ENCODE results near the gene SFTPA1. TPM values are rescaled to one million over a fixed set of nuclear protein-coding genes. Genes with fewer than 3 reads are reported as not detected.

Gene SFTPA1
- total and polyA plus RNA-seq, 9 of the 15 experiments (the other 6 are each of a cell fraction or from before 2014, with no cell fraction given) = 0.04 to 3.5 (median 0.08) TPM; not detected in 5

GRCh38 chr10:79562135-79562756 is 48.5 kb upstream of the SFTPA1 start (continued):
- TF ChIP-seq PRDM10 (IDR thresholded peaks at IDR 0.05; ENCODE audit: partially characterized antibody) = no peak
- peak in 1 of 2 experiments; percentile 12 for TF ChIP-seq E2F6 (IDR thresholded peaks at IDR 0.05; ENCODE audit: borderline replicate concordance in 1 of 2, extremely low read depth in 1 of 2, insufficient read depth in 1 of 2, insufficient read length in 1 of 2, low read depth in 1 of 2, low read length in 1 of 2, poor library complexity in 1 of 2, severe bottlenecking in 1 of 2)
- 0 out of 2 replicates have a peak, but pooled peaks have one; percentile 14 for TF ChIP-seq JUN (IDR thresholded peaks at IDR 0.05; ENCODE audit: borderline replicate concordance, low read depth, low read length)
- no peak for TF ChIP-seq JUN (CRISPR knock-in tag; IDR thresholded peaks at IDR 0.05; ENCODE audit: borderline replicate concordance)
- TF ChIP-seq KLF16 (IDR thresholded peaks at IDR 0.05) = peak; percentile 46; the same call in 1 of the 2 replicates
- TF ChIP-seq ZNF444 (CRISPR knock-in tag; IDR thresholded peaks at IDR 0.05) = no peak
- peak; percentile 72; the same call in 1 of the 2 replicates for TF ChIP-seq CC2D1A (IDR thresholded peaks at IDR 0.05)
- TF ChIP-seq RB1 (IDR thresholded peaks at IDR 0.05; ENCODE audit: low read depth) = peak; percentile 48; the same call in 1 of the 2 replicates
- TF ChIP-seq CREM (IDR thresholded peaks at IDR 0.05; ENCODE audit: low read depth) = peak; percentile 25; the same call in 1 of the 2 replicates
- 0 out of 2 replicates have a peak, but pooled peaks have one; percentile 18 for TF ChIP-seq SOX6 (IDR thresholded peaks at IDR 0.05)

Data from K562 (cell line).